ENCODE data around the gene CNNM2. TPM values are rescaled to one million over a fixed set of nuclear protein-coding genes. Genes with fewer than 3 reads are reported as not detected.
A peak's percentile ranks its signal among the peaks of the same experiment; 100 is the strongest.

The CNNM2 gene
- total RNA-seq, 1 donor = 9.4 TPM

GRCh38 chr10:102917314-102917961 is 656 bp upstream of the CNNM2 start:
- Histone ChIP-seq H3K4me2 (ENCODE audit: insufficient read depth, low read length) (peak overlapping the region; percentile 93), H3K4me1 (ENCODE audit: insufficient read depth, low read length) (peaks cover 14% of the 10 kb centered on the region), H4K20me1 (ENCODE audit: insufficient read depth, low read length) (no peaks in the 10 kb centered on the region), H3K9me3 (ENCODE audit: low read depth, low read length) (no peaks in the 10 kb centered on the region), H3K27me3 (ENCODE audit: insufficient read depth, low read length) (peaks cover 15% of the 10 kb centered on the region), H3K4me3 (ENCODE audit: insufficient read depth, low read length) (peak overlapping the region; percentile 99), H2AFZ (ENCODE audit: low read length) (peak overlapping the region; percentile 77), H3K79me2 (ENCODE audit: insufficient read depth, low read length) (peaks cover 4% of the 10 kb centered on the region), H3K36me3 (ENCODE audit: insufficient read depth, low read length) (no peaks in the 10 kb centered on the region), H3K27ac (ENCODE audit: low read depth, low read length) (peak overlapping the region; percentile 78)
- peak; percentile 89 for DNase-seq (ENCODE audit: insufficient read length, low spot score, missing footprints)
- peak; percentile 89 for TF ChIP-seq CTCF (IDR thresholded peaks at IDR 0.05; ENCODE audit: extremely low read depth, low read depth, low read length)

GRCh38 chr10:102918817-102919245 is 737 bp downstream of the CNNM2 start:
- peaks cover 15% of the 10 kb centered on the region for H3K27me3 ChIP-seq (ENCODE audit: insufficient read depth, low read length)
- H3K9me3 ChIP-seq (ENCODE audit: low read depth, low read length) = no peaks in the 10 kb centered on the region
- H3K36me3 ChIP-seq (ENCODE audit: insufficient read depth, low read length) = no peaks in the 10 kb centered on the region
- H2AFZ ChIP-seq (ENCODE audit: low read length) = peak overlapping the region; percentile 99
- peak overlapping the region; percentile 93 for H3K4me2 ChIP-seq (ENCODE audit: insufficient read depth, low read length)
- peak; percentile 66 for DNase-seq (ENCODE audit: insufficient read length, low spot score, missing footprints)
- peak overlapping the region; percentile 91 for H3K27ac ChIP-seq (ENCODE audit: low read depth, low read length)
- H3K4me3 ChIP-seq (ENCODE audit: insufficient read depth, low read length) = peak overlapping the region; percentile 99
- H4K20me1 ChIP-seq (ENCODE audit: insufficient read depth, low read length) = no peaks in the 10 kb centered on the region
- peaks cover 14% of the 10 kb centered on the region for H3K4me1 ChIP-seq (ENCODE audit: insufficient read depth, low read length)
- peaks cover 4% of the 10 kb centered on the region for H3K79me2 ChIP-seq (ENCODE audit: insufficient read depth, low read length)
- no peak for TF ChIP-seq CTCF (IDR thresholded peaks at IDR 0.05; ENCODE audit: extremely low read depth, low read depth, low read length)

GRCh38 chr10:102919246-102919959 is 1.3 kb downstream of the CNNM2 start:
- Histone ChIP-seq H3K36me3 (ENCODE audit: insufficient read depth, low read length) (no peaks in the 10 kb centered on the region), H3K4me2 (ENCODE audit: insufficient read depth, low read length) (peak overlapping the region; percentile 93), H4K20me1 (ENCODE audit: insufficient read depth, low read length) (no peaks in the 10 kb centered on the region), H3K4me3 (ENCODE audit: insufficient read depth, low read length) (peak overlapping the region; percentile 99), H3K9me3 (ENCODE audit: low read depth, low read length) (no peaks in the 10 kb centered on the region), H2AFZ (ENCODE audit: low read length) (peak overlapping the region; percentile 99), H3K27ac (ENCODE audit: low read depth, low read length) (no peak overlapping the region), H3K27me3 (ENCODE audit: insufficient read depth, low read length) (peaks cover 15% of the 10 kb centered on the region), H3K4me1 (ENCODE audit: insufficient read depth, low read length) (peaks cover 14% of the 10 kb centered on the region), H3K79me2 (ENCODE audit: insufficient read depth, low read length) (peaks cover 4% of the 10 kb centered on the region)
- DNase-seq (ENCODE audit: insufficient read length, low spot score, missing footprints) = no peak
- no peak for TF ChIP-seq CTCF (IDR thresholded peaks at IDR 0.05; ENCODE audit: extremely low read depth, low read depth, low read length)

Measured in osteoblast (primary cell).